ENCODE data around the gene NINJ2.

NINJ2 gene

DNA sequence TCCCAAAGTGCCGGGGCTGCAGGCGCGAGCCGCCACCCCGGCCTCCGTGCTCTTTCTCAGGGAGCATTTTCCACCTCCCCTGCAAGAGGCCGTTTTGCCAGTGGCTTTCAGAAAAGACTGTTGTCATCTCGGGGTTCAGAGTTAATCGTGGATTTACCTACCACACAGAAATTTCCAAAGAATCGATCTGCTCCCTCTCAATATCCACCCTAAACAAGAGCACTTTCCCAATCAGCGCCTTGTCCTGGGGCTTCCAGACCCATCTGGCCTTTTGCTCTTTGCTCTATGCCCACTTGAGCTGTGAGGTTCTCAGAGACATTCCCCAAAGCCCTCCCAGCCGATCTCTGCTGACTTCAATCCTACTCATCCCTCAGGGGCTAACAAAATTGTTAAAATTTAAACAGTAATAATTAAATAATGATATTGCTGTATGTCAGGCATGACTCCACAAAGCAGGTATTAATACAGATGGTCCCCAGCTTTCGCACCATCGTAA is 86.6 kb downstream of the NINJ2 start:
- no peak overlapping the region for H3K4me3 ChIP-seq (ENCODE audit: low read depth, low read length)
- TF ChIP-seq, protein P1, sequence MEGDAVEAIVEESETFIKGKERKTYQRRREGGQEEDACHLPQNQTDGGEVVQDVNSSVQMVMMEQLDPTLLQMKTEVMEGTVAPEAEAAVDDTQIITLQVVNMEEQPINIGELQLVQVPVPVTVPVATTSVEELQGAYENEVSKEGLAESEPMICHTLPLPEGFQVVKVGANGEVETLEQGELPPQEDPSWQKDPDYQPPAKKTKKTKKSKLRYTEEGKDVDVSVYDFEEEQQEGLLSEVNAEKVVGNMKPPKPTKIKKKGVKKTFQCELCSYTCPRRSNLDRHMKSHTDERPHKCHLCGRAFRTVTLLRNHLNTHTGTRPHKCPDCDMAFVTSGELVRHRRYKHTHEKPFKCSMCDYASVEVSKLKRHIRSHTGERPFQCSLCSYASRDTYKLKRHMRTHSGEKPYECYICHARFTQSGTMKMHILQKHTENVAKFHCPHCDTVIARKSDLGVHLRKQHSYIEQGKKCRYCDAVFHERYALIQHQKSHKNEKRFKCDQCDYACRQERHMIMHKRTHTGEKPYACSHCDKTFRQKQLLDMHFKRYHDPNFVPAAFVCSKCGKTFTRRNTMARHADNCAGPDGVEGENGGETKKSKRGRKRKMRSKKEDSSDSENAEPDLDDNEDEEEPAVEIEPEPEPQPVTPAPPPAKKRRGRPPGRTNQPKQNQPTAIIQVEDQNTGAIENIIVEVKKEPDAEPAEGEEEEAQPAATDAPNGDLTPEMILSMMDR (IDR thresholded peaks at IDR 0.05; ENCODE audit: borderline replicate concordance, insufficient read depth, low read depth, low read length) = no peak

DNA sequence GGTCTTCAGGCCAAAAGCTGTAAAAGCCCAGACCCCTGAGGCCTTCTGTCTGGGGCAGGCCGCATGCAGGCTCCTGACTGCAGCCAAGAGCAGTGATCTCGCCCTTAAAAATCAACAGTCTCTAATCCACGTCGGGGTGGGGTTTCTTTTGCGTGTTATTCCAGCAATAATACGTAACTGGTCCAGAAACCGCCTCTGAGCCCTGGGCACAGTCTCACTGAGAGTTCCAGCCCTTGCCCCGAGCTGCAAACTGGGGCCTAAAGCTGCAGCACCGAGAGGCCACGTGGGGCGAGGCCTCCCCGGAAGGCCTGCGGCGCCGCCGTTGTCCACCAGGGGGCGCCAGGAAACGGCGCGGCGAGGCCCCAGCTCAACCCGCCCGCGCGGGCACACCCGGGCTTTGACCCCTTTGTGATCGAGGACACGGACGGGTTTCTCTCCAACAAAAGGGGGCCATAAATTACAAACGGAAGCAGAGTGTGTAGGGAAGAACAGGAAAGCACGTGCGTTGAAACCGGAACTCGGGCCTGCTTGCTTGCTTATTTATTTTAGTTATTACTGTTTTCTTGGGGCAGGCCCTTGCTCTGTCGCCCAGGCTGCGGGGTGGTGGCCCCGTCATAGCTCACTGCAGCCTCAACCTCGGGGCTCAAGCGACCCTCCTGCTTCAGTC is 87.2 kb downstream of the NINJ2 start:
- H3K4me3 ChIP-seq (ENCODE audit: low read depth, low read length) = no peak overlapping the region
- TF ChIP-seq, protein P1 (IDR thresholded peaks at IDR 0.05; ENCODE audit: borderline replicate concordance, insufficient read depth, low read depth, low read length) = peak; percentile 99

DNA sequence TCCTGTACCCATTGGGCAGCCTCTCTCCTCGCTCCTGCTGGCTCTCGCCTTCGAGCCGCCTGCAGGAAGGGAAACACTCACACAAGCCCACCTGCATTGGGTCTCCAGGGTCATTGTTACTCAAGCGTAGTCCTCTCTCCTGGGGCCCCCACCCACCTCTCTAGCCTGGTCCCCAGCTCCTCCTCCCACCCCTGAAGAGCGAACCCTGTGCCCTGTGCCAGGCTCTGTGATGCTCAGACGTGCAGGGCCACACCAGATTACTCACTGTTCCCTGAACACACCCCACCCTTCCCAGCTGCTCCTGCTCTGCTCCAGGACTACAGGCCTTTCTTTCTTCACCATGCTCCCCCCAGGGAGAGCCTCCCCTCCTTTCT is 88.1 kb downstream of the NINJ2 start:
- TF ChIP-seq, protein P1 (IDR thresholded peaks at IDR 0.05; ENCODE audit: borderline replicate concordance, insufficient read depth, low read depth, low read length) = no peak
- no peak overlapping the region for H3K4me3 ChIP-seq (ENCODE audit: low read depth, low read length)

DNA sequence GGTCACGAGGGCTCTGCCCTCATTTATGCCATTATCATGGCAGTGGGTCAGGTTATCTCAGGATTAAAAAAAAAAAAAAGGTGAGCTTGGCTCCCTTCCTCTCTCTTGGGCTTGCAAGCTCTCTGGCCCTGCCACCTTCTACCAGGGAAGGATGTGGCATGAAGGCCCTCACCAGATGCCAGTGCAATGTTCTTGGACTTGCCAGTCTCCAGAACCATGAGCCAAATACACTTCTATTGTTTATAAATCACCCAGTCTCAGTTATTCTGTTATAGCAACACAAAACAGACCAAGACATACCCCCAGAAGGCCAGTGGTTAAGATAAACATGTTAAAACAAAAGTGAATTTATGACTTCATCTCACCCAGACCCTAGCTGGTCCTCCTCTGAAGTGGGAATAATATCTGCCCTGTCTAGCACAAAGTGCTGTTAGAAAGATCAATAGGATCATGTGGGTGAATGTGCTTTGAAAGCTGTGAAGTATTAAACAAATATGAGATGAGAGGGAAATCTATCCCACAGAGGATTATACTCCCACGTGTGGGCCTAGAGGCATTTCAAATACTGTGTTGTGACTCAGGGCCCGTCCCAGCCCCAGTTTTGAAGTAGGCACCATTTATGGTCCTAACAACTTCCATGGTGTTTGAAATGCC is 88.6 kb downstream of the NINJ2 start:
- TF ChIP-seq, protein P1 (IDR thresholded peaks at IDR 0.05; ENCODE audit: borderline replicate concordance, insufficient read depth, low read depth, low read length) = no peak
- no peak overlapping the region for H3K4me3 ChIP-seq (ENCODE audit: low read depth, low read length)

DNA sequence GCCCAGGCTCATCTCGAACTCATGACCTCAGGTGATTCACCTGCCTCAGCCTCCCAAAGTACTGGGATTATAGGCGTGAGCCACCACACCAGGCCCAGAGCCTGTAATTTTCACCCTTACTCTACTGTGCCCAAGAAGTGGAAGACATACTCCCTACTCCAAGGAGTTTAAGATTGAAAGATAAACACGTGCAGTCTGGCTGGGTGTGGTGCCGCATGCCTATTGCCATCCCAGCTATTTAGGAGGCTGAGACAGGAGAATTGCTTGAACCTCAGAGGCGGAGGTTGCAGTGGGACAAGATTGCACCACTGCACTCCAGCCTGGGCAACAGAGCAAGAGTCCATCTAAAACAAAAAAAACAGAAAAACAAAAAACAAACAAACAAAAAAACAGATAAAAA is 90.0 kb downstream of the NINJ2 start:
- no peak overlapping the region for H3K4me3 ChIP-seq (ENCODE audit: low read depth, low read length)
- TF ChIP-seq, protein P1 (IDR thresholded peaks at IDR 0.05; ENCODE audit: borderline replicate concordance, insufficient read depth, low read depth, low read length) = no peak

DNA sequence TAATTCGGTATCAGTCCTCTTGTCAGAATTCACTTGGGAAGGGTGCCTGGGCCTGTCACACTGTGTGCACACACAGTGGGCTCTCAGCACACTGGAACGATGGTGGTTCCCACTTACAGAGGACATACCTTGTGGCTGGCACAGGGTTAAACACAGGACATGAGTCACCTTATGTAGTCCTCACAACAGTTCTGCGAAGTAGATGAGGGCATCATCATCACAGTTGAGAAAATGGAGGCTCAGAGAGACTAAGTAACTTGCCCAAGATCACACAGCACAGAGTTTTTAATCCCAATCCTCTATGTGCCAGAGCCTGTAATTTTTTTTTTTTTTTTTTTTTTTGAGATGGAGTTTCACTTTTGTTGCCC is 90.7 kb downstream of the NINJ2 start:
- no peak overlapping the region for H3K4me3 ChIP-seq (ENCODE audit: low read depth, low read length)
- TF ChIP-seq, protein P1 (IDR thresholded peaks at IDR 0.05; ENCODE audit: borderline replicate concordance, insufficient read depth, low read depth, low read length) = no peak

All from GM12875 (cell line).